Right lobe of liver (tissue), 6 donors: ENCODE results near the gene ENKD1. TPM values are rescaled to one million over a fixed set of nuclear protein-coding genes. Genes with fewer than 3 reads are reported as not detected.

Experiments used
- ATAC-seq, 4 donors: fragments of 200-7000 bp; cut with Tn5 transposase; one replicate each; pipeline ENCODE4 v1.9.1; 2020; ENCODE audit warnings: mild to moderate bottlenecking in 4 of 4, moderate library complexity in 4 of 4
- DNase-seq, 3 donors: peaks; one replicate each; pipeline ENCODE4 v3.0.0-alpha.2; 2020
- H3K27ac ChIP-seq, 3 donors: fragments of 200-600 bp; one replicate each; pipeline ENCODE4 v1.8.0; 2022
- H3K27me3 ChIP-seq, 2 donors: fragments of 200-600 bp; one replicate each; pipeline ENCODE4 v1.8.0; 2022
- H3K36me3 ChIP-seq, 4 donors: fragments of 200-600 bp; sonication (generic) in 1 of 4; one replicate each; pipeline versions ENCODE4 v1.5.1 to v1.8.0; 2017 to 2022; ENCODE audit warnings: control low read depth in 1 of 4
- H3K4me1 ChIP-seq, 4 donors: fragments of 200-600 bp; sonication (generic) in 1 of 4; one replicate each; pipeline versions ENCODE4 v1.5.1 to v1.8.0; 2017 to 2022; ENCODE audit warnings: control low read depth in 1 of 4
- H3K4me3 ChIP-seq, 3 donors: fragments of 200-600 bp; one replicate each; pipeline ENCODE4 v1.8.0; 2022
- H3K9me3 ChIP-seq, 4 donors: fragments of 200-600 bp; sonication (generic) in 1 of 4; one replicate each; pipeline versions ENCODE4 v1.5.1 to v1.8.0; 2017 to 2022; ENCODE audit warnings: control low read depth in 1 of 4
- CTCF ChIP-seq, 4 donors: fragments of 200-600 bp in 3 of 4; fragments of 450-650 bp in 1 of 4; IDR thresholded peaks; one replicate each; pipeline versions ENCODE4 v1.5.1 to v1.8.0; 2016 to 2022; ENCODE audit warnings: antibody characterized with exemption in 4 of 4, mild to moderate bottlenecking in 2 of 4
- POLR2A ChIP-seq: fragments of 450-650 bp; IDR thresholded peaks from one replicate; pipeline ENCODE4 v1.6.1; 2017; ENCODE audit warnings: antibody characterized with exemption, mild to moderate bottlenecking
- WGBS: methylation state at CpG from one replicate; pipeline ENCODE4 v1.1.6; 2018; ENCODE audit warnings: low coverage, low lambda C conversion rate; ENCODE audit not compliant: insufficient coverage; ENCODE audit errors: missing lambda C conversion rate; 5-methylcytosine and 5-hydroxymethylcytosine counted together
- intact Hi-C, 2 donors: fragments of 100-400 bp; cut with DNase I; formaldehyde crosslinking; loops; one replicate each; pipeline versions ENCODE4 v1.11.2 to v1.14.1; 2022
- total RNA-seq, 6 experiments: library from RNA; depleted of rRNA in 2 of 6; stranded (reverse); fragments of >200 nt in 2 of 6; fragmentation: NEBNext Ultra II Directional in 3 of 6; extraction: Animal tissue kit (Norgen Biotek cat#: 25700) in 3 of 6; gene quantifications; one replicate each; pipeline versions ENCODE4 v1.1.0 to v1.2.4, GENCODE V29; 2016 to 2023
- donor health status: DM: no; HTN: yes; CAD: no.
- donor health status: DM: no; HTN: no; CAD: no.
- donor health status: DM: no; HTN: no; CAD: no.
- donor health status: DM: no; HTN: yes; CAD: no.
- donor health status: DM: no; HTN: yes; CAD: no.

Gene ENKD1
- total RNA-seq, 6 experiments from 2014 or later: 4.4 to 8.9 (median 7.3) TPM

GRCh38 chr16:67628216-67628615, 38.3 kb downstream of the ENKD1 start:
- H3K4me1 ChIP-seq: no peaks in the 10 kb centered on the region
- H3K27me3 ChIP-seq: no peaks in the 10 kb centered on the region
- intact Hi-C loops: no loop called here
- WGBS: 97% methylated on average over 10 of the region's 14 CpGs
- H3K36me3 ChIP-seq: peaks cover 0 to 57% (median 32%) of the 10 kb centered on the region in 4 donors
- H3K27ac ChIP-seq: no peak overlapping the region
- no peak for TF ChIP-seq CTCF (IDR thresholded peaks at IDR 0.05)
- TF ChIP-seq POLR2A: no peak
- no peaks in the 10 kb centered on the region for H3K9me3 ChIP-seq
- no peak for DNase-seq
- ATAC-seq: no peak
- H3K4me3 ChIP-seq: no peak overlapping the region

- TF ChIP-seq CTCF (IDR thresholded peaks at IDR 0.05): peak in 2 of 4 donors; percentile 7 to 15
- no peak for TF ChIP-seq POLR2A
- ATAC-seq (no peak), DNase-seq (no peak)
- H3K4me3 ChIP-seq: no peak overlapping the region
- no peaks in the 10 kb centered on the region for H3K27me3 ChIP-seq
- H3K9me3 ChIP-seq: no peaks in the 10 kb centered on the region
- H3K4me1 ChIP-seq: no peaks in the 10 kb centered on the region
- WGBS: 85% methylated on average over 8 of the region's 10 CpGs
- H3K36me3 ChIP-seq: peaks cover 0 to 55% (median 13%) of the 10 kb centered on the region in 4 donors
- no peak overlapping the region for H3K27ac ChIP-seq
- intact Hi-C loops: no loop called here
Measured at GRCh38 chr16:67613808-67614207, 52.7 kb downstream of the ENKD1 start.

Other genes starting within 250 kb of the ENKD1 start
- 1 to 10 TPM; 1.3 to 2.7 (median 2.1) TPM for gene HSD11B2, start 235.6 kb downstream of the ENKD1 start, total RNA-seq
- gene ATP6V0D1, start 185.6 kb downstream of the ENKD1 start, total RNA-seq: 10 to 100 TPM; 33.6 to 84.6 (median 47.0) TPM
- not detected for gene AGRP, start 183.2 kb downstream of the ENKD1 start, total RNA-seq
- 10 to 100 TPM; 19.9 to 35.0 (median 26.8) TPM for gene RIPOR1, start 137.9 kb downstream of the ENKD1 start, total RNA-seq
- gene CTCF, start 104.2 kb downstream of the ENKD1 start, total RNA-seq: 10 to 100 TPM; 14.3 to 18.5 (median 17.0) TPM
- gene CARMIL2, start 21.6 kb downstream of the ENKD1 start, total RNA-seq: 1 to 10 TPM in 3 of 6 experiments, under 1 TPM in 3; 0.39 to 3.4 (median 0.88) TPM
- 1 to 10 TPM; 4.0 to 8.2 (median 5.9) TPM for gene ACD, start 6.5 kb downstream of the ENKD1 start, total RNA-seq
- gene PARD6A, start 5.8 kb downstream of the ENKD1 start, total RNA-seq: 1 to 10 TPM; 1.3 to 4.8 (median 2.6) TPM
- gene C16orf86, start 64 bp upstream of the ENKD1 start, total RNA-seq: 1 to 10 TPM; 1.4 to 4.3 (median 2.5) TPM
- 10 to 100 TPM; 19.7 to 39.7 (median 24.6) TPM for gene GFOD2, start 52.6 kb upstream of the ENKD1 start, total RNA-seq
- 10 to 100 TPM; 15.1 to 38.4 (median 22.7) TPM for gene RANBP10, start 139.8 kb upstream of the ENKD1 start, total RNA-seq
- gene TSNAXIP1, start 140.1 kb upstream of the ENKD1 start, total RNA-seq: 1 to 10 TPM in 3 of 6 experiments, under 1 TPM in 3; 0.42 to 1.2 (median 0.99) TPM
- 10 to 100 TPM in 4 of 6 experiments, 1 to 10 TPM in 2; 8.9 to 23.9 (median 11.7) TPM for gene THAP11, start 175.6 kb upstream of the ENKD1 start, total RNA-seq
- gene NUTF2, start 180.2 kb upstream of the ENKD1 start, total RNA-seq: 10 to 100 TPM; 23.4 to 67.8 (median 33.9) TPM
- 10 to 100 TPM; 12.2 to 21.1 (median 18.2) TPM for gene CENPT, start 180.9 kb upstream of the ENKD1 start, total RNA-seq
- 10 to 100 TPM; 16.2 to 25.4 (median 19.5) TPM for gene EDC4, start 206.3 kb upstream of the ENKD1 start, total RNA-seq
- gene NRN1L, start 218.1 kb upstream of the ENKD1 start, total RNA-seq: under 1 TPM in 1 of 6 experiments, not detected in 5; 0.84 TPM
- gene PSKH1, start 226.5 kb upstream of the ENKD1 start, total RNA-seq: 10 to 100 TPM in 4 of 6 experiments, 1 to 10 TPM in 2; 6.7 to 22.6 (median 13.2) TPM